ENCODE measurements around the gene LRP6. TPM values are rescaled to one million over a fixed set of nuclear protein-coding genes. Genes with fewer than 3 reads are reported as not detected.

LRP6 gene
- total and polyA plus RNA-seq, 2 of the 13 experiments (the other 11 are each of a cell fraction or from before 2014, with no cell fraction given) = 33.8 to 42.0 TPM

DNA sequence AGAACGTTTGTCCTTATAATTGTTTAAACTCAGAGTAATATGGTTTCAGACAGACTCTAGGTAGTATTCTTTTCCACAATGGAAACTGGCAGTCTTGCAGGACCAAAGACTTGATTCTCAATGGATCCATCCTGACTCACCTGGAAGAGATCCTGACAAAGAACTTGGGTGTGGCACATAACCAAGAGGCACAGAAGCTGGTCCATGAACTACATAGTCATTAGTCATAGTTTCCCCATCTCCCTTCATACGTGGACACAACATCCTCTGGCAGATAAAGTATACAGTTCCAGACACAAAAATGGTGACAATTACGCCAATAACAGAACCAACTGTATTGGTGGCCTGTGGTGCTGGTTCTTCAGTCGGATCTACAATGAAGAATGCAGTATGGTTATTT is 140.3 kb downstream of the LRP6 start:
- no peak for FAIRE-seq
- POLR2A ChIA-PET = no interaction called here

More for the DNA sequence above, 140.3 kb downstream of the LRP6 start:
- Histone ChIP-seq H3K36me3 (replicated peaks in 1 of 2; ENCODE audit: control insufficient read depth in 1 of 2, insufficient read depth in 2 of 2, low read length in 2 of 2) (peaks cover 14 to 85% of the 10 kb centered on the region in 2 experiments), H3K9ac (ENCODE audit: insufficient read depth, low read depth, low read length) (no peak overlapping the region), H3K4me1 (ENCODE audit: insufficient read depth, low read length) (no peaks in the 10 kb centered on the region), H4K20me1 (ENCODE audit: insufficient read depth, low read length) (no peaks in the 10 kb centered on the region), H3K27ac (ENCODE audit: extremely low read length, insufficient read depth, low read length) (no peak overlapping the region), H3K9me3 (ENCODE audit: low read length) (no peaks in the 10 kb centered on the region), H3K27me3 (ENCODE audit: control insufficient read depth in 1 of 2, insufficient read depth in 2 of 2, low read length in 2 of 2) (no peaks in the 10 kb centered on the region), H3K79me2 (ENCODE audit: insufficient read depth, low read length) (no peaks in the 10 kb centered on the region), H3K4me3 (replicated peaks in 1 of 3; ENCODE audit: insufficient read depth in 1 of 3, low read depth in 2 of 3, low read length in 3 of 3) (no peak overlapping the region), H3K4me2 (ENCODE audit: low read depth, low read length) (no peak overlapping the region), H2AFZ (ENCODE audit: low read length) (no peak overlapping the region)
- in situ Hi-C loops (cut with HindIII; ENCODE audit: extremely low pct_ligation_motif_present, low pct_unique_long_range_greater_than_20kb) (no loop called here), intact Hi-C loops (cut with micrococcal nuclease; ENCODE audit: unreplicated experiment) (no loop called here)
- WGBS (ENCODE audit: low lambda C conversion rate) = 95% methylated on average over 4 of the region's 4 CpGs
- no peak for ATAC-seq
- TF ChIP-seq PHB2 (IDR thresholded peaks at IDR 0.05; ENCODE audit: partially characterized antibody) (no peak), ATRX (CRISPR knock-in tag; IDR thresholded peaks at IDR 0.05; ENCODE audit: borderline replicate concordance) (no peak), MAFF (IDR thresholded peaks at IDR 0.05; ENCODE audit: low read depth, low read length) (no peak), ZNF614 (CRISPR knock-in tag; IDR thresholded peaks at IDR 0.05; ENCODE audit: borderline replicate concordance) (no peak), ZNF138 (CRISPR knock-in tag; IDR thresholded peaks at IDR 0.05; ENCODE audit: low read depth) (no peak), ZNF670 (CRISPR knock-in tag; IDR thresholded peaks at IDR 0.05; ENCODE audit: borderline replicate concordance) (no peak), ZC3H13 (CRISPR knock-in tag; IDR thresholded peaks at IDR 0.05) (no peak), BHLHE40 (IDR thresholded peaks at IDR 0.05; ENCODE audit: low read length) (no peak), RFX3 (CRISPR knock-in tag; IDR thresholded peaks at IDR 0.05) (no peak), ZMYM3 (CRISPR knock-in tag; IDR thresholded peaks at IDR 0.05) (no peak), ZNF160 (CRISPR knock-in tag; IDR thresholded peaks at IDR 0.05) (no peak), FOXO1 (CRISPR knock-in tag; IDR thresholded peaks at IDR 0.05) (no peak), ZNF441 (CRISPR knock-in tag; IDR thresholded peaks at IDR 0.05; ENCODE audit: borderline replicate concordance) (no peak), ZNF552 (CRISPR knock-in tag; IDR thresholded peaks at IDR 0.05; ENCODE audit: borderline replicate concordance) (no peak), ERF (CRISPR knock-in tag; IDR thresholded peaks at IDR 0.05) (no peak)
- TF ChIP-seq, protein P1, sequence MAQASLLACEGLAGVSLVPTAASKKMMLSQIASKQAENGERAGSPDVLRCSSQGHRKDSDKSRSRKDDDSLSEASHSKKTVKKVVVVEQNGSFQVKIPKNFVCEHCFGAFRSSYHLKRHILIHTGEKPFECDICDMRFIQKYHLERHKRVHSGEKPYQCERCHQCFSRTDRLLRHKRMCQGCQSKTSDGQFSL (CRISPR knock-in tag; IDR thresholded peaks at IDR 0.05) = no peak
- TF ChIP-seq, protein P2, sequence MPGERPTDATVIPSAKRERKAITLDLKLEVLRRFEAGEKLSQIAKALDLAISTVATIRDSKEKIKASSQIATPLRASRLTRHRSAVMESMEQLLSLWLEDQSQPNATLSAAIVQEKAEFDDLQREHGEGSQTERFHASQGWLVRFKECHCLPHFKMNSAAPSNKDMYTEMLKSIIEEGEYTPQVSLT (CRISPR knock-in tag; IDR thresholded peaks at IDR 0.05; ENCODE audit: borderline replicate concordance, low read depth) = no peak
- TF ChIP-seq, protein P3, sequence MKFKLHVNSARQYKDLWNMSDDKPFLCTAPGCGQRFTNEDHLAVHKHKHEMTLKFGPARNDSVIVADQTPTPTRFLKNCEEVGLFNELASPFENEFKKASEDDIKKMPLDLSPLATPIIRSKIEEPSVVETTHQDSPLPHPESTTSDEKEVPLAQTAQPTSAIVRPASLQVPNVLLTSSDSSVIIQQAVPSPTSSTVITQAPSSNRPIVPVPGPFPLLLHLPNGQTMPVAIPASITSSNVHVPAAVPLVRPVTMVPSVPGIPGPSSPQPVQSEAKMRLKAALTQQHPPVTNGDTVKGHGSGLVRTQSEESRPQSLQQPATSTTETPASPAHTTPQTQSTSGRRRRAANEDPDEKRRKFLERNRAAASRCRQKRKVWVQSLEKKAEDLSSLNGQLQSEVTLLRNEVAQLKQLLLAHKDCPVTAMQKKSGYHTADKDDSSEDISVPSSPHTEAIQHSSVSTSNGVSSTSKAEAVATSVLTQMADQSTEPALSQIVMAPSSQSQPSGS (CRISPR knock-in tag; IDR thresholded peaks at IDR 0.05) = no peak
- DNase-seq (ENCODE audit: low spot score) = no peak
- BruUV-seq (replicated peaks) = no TSS peak
- CTCF ChIA-PET (ENCODE audit: low intra/inter-chr PET ratio, low total read pairs) = no interaction called here

Measured in HepG2 (cell line).